Naive B cell (primary cell): ENCODE results near the gene SDC1. TPM values are rescaled to one million over a fixed set of nuclear protein-coding genes. Genes with fewer than 3 reads are reported as not detected.

Source experiments
- ATAC-seq, 2 donors: fragments of 150-1000 bp; cut with Tn5 transposase; 2 replicates each; pipeline ENCODE4 v1.10.0; 2021; ENCODE audit warnings: low read depth in 2 of 2, mild to moderate bottlenecking in 2 of 2, moderate library complexity in 2 of 2
- DNase-seq: peaks from one replicate; pipeline ENCODE4 v3.0.0; 2022
- H3K27ac Mint-ChIP-seq, 6 donors: one replicate each; pipeline ENCODE4 v1.8.0; 2020 to 2022; ENCODE audit warnings: mild to moderate bottlenecking in 6 of 6, mixed read lengths in 6 of 6, moderate library complexity in 5 of 6, inconsistent platforms in 2 of 6
- H3K27me3 Mint-ChIP-seq, 3 donors: one replicate each; pipeline ENCODE4 v1.8.0; 2021 to 2022; ENCODE audit warnings: mixed read lengths in 3 of 3, mild to moderate bottlenecking in 1 of 3
- H3K36me3 Mint-ChIP-seq, 2 donors: one replicate each; pipeline ENCODE4 v1.8.0; 2020 to 2022; ENCODE audit warnings: mixed read lengths in 2 of 2, inconsistent platforms in 1 of 2, mild to moderate bottlenecking in 1 of 2
- H3K4me1 Mint-ChIP-seq, 3 donors: one replicate each; pipeline ENCODE4 v1.8.0; 2020 to 2022; ENCODE audit warnings: mixed read lengths in 3 of 3, inconsistent platforms in 1 of 3, mild to moderate bottlenecking in 1 of 3, moderate library complexity in 1 of 3
- H3K4me3 Mint-ChIP-seq, 8 donors: one replicate each; pipeline ENCODE4 v1.8.0; 2020 to 2022; ENCODE audit warnings: mild to moderate bottlenecking in 8 of 8, mixed read lengths in 8 of 8, moderate library complexity in 8 of 8, inconsistent platforms in 2 of 8
- H3K9me3 Mint-ChIP-seq, 7 donors: one replicate each; pipeline ENCODE4 v1.8.0; 2020 to 2022; ENCODE audit warnings: mixed read lengths in 7 of 7, mild to moderate bottlenecking in 5 of 7, inconsistent platforms in 2 of 7, moderate library complexity in 1 of 7
- polyA plus RNA-seq, 6 donors: library from polyadenylated mRNA; unstranded; fragments of 300-500 nt; fragmentation: Illumina TruSeq; gene quantifications; one replicate each; pipeline ENCODE4 v1.2.3, GENCODE V29; 2021; ENCODE audit warnings: low read depth in 6 of 6

Gene SDC1
- polyA plus RNA-seq, 6 donors from 2014 or later: not detected

DNA sequence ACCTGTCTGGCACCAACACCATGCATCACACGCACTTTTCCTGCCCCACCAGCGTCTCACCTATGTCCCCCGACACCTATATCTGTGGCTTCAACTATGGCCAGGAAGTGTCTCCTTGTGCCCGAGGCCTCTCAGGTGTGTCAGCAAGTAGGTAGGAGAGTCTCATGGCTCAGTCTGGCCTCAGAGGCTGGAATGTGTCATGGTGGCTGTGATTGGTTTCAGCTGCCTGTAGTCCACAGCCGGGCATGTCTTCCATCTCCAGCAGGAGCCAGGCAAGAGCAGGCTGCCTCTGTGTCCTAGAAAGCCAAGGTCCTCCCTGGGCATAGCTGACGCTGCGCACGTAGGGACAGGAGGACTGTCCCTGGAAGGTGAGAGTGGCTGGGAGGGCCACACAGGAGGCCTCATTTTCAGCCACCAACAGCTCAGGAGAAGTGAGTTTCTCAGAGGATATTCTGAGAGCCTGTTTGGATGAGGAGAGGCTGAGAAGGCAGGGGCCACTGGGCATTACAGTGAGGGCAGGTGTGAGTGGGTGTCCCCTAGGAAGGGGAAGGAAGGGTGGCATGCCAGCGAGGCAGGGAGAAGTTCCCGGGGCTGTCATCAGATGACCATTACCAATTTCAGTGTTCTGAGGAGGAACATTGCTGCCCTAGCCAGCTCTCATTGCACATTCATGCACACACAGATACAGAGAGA lies 47.2 kb downstream of the SDC1 start:
- Mint-ChIP-seq H3K27ac (no peak overlapping the region), H3K9me3 (no peaks in the 10 kb centered on the region)

GRCh38 chr2:20176760-20177159 lies 48.2 kb downstream of the SDC1 start:
- no peak for ATAC-seq
- Mint-ChIP-seq H3K4me3 (no peak overlapping the region), H3K4me1 (no peaks in the 10 kb centered on the region), H3K36me3 (no peaks in the 10 kb centered on the region), H3K27ac (no peak overlapping the region), H3K27me3 (peaks cover 0 to 16% (median 3%) of the 10 kb centered on the region in 3 donors), H3K9me3 (no peaks in the 10 kb centered on the region)
- no peak for DNase-seq

More for the DNA sequence above, 47.2 kb downstream of the SDC1 start:
- Mint-ChIP-seq H3K36me3 (no peaks in the 10 kb centered on the region), H3K4me3 (peak overlapping the region in 1 of 8 donors; percentile 42), H3K4me1 (no peaks in the 10 kb centered on the region), H3K27me3 (peaks cover 0 to 17% (median 4%) of the 10 kb centered on the region in 3 donors)
- DNase-seq: no peak
- ATAC-seq: no peak

DNA sequence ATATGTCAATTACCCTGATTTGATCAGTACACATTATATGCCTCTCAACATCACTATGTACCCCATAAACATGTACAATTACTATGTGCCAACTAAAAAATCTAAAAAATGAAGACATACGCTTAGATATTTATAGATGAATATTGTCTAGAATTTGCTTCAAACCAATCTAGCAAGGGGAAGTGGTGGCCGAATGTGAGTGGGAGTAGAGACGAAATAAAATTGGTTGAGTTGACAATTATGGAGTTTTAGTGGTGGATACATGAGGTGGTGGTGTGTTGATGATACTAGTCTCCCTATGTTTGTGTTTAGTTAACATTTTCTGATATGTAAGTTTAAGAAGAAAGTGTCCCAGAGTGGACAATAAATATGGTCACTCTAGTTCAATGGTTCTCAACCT lies 49.0 kb downstream of the SDC1 start:
- DNase-seq (no peak), ATAC-seq (no peak)
- Mint-ChIP-seq H3K27ac (no peak overlapping the region), H3K9me3 (no peaks in the 10 kb centered on the region), H3K4me1 (no peaks in the 10 kb centered on the region), H3K27me3 (peaks cover 0 to 18% (median 0%) of the 10 kb centered on the region in 3 donors), H3K36me3 (no peaks in the 10 kb centered on the region), H3K4me3 (no peak overlapping the region)

- H3K27me3 Mint-ChIP-seq: peaks cover 0 to 18% (median 0%) of the 10 kb centered on the region in 3 donors
- no peaks in the 10 kb centered on the region for H3K36me3 Mint-ChIP-seq
- H3K27ac Mint-ChIP-seq: no peak overlapping the region
- ATAC-seq (no peak), DNase-seq (no peak)
- H3K4me3 Mint-ChIP-seq: no peak overlapping the region
- H3K9me3 Mint-ChIP-seq: no peaks in the 10 kb centered on the region
- H3K4me1 Mint-ChIP-seq: no peaks in the 10 kb centered on the region
These were observed 49.7 kb downstream of the SDC1 start for GRCh38 chr2:20175267-20175666.

- DNase-seq (no peak), ATAC-seq (no peak)
- Mint-ChIP-seq H3K27ac (no peak overlapping the region), H3K9me3 (no peaks in the 10 kb centered on the region), H3K4me1 (no peaks in the 10 kb centered on the region), H3K4me3 (peak overlapping the region in 1 of 8 donors; percentile 47), H3K36me3 (no peaks in the 10 kb centered on the region), H3K27me3 (peaks cover 0 to 18% (median 0%) of the 10 kb centered on the region in 3 donors)
These were observed 50.5 kb downstream of the SDC1 start for GRCh38 chr2:20174410-20174809.

GRCh38 chr2:20173496-20174402 lies 51.2 kb downstream of the SDC1 start:
- Mint-ChIP-seq H3K36me3 (no peaks in the 10 kb centered on the region), H3K4me1 (no peaks in the 10 kb centered on the region), H3K27me3 (peaks cover 0 to 18% (median 0%) of the 10 kb centered on the region in 3 donors), H3K27ac (no peak overlapping the region), H3K4me3 (peak overlapping the region in 1 of 8 donors; percentile 47), H3K9me3 (no peaks in the 10 kb centered on the region)
- DNase-seq (no peak), ATAC-seq (no peak)

GRCh38 chr2:20173064-20173463 lies 51.9 kb downstream of the SDC1 start:
- ATAC-seq (no peak), DNase-seq (no peak)
- no peaks in the 10 kb centered on the region for H3K4me1 Mint-ChIP-seq
- no peak overlapping the region for H3K27ac Mint-ChIP-seq
- no peaks in the 10 kb centered on the region for H3K36me3 Mint-ChIP-seq
- H3K4me3 Mint-ChIP-seq: no peak overlapping the region
- peaks cover 0 to 24% (median 0%) of the 10 kb centered on the region in 3 donors for H3K27me3 Mint-ChIP-seq
- H3K9me3 Mint-ChIP-seq: no peaks in the 10 kb centered on the region

GRCh38 chr2:20172273-20173055 lies 52.5 kb downstream of the SDC1 start:
- H3K9me3 Mint-ChIP-seq: no peaks in the 10 kb centered on the region
- no peak overlapping the region for H3K27ac Mint-ChIP-seq
- no peaks in the 10 kb centered on the region for H3K36me3 Mint-ChIP-seq
- ATAC-seq: no peak
- H3K27me3 Mint-ChIP-seq: peaks cover 0 to 24% (median 0%) of the 10 kb centered on the region in 3 donors
- no peak for DNase-seq
- no peaks in the 10 kb centered on the region for H3K4me1 Mint-ChIP-seq
- no peak overlapping the region for H3K4me3 Mint-ChIP-seq

DNA sequence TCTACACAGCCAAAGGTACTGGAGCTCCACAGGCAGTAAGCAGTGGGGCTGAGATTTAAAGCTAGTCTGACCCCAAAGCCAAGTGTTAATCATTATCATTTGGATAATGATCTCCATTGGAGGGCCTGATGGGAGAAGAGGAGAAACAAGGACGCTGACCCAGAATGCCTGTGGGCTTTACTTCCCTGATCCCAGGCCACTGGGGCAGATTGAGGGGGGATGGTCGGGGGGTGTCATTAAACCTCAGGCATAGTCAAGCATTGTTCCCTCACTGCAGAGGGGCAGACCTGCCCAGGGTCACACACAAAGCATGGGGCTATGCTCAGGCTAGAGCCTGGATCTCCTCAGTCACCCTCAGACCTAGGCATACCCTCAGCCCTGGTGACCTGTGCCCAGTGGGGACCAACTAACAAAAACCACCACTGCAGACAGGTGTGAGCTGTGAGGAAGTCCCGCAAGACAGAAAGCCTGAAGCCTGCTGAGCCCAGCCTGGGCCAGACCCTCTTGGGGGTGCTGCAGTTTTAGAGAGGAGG lies 53.4 kb downstream of the SDC1 start:
- Mint-ChIP-seq H3K27me3 (peaks cover 0 to 24% (median 0%) of the 10 kb centered on the region in 3 donors), H3K9me3 (no peaks in the 10 kb centered on the region), H3K4me3 (no peak overlapping the region), H3K4me1 (no peaks in the 10 kb centered on the region), H3K27ac (no peak overlapping the region), H3K36me3 (no peaks in the 10 kb centered on the region)
- ATAC-seq (no peak), DNase-seq (no peak)

- Mint-ChIP-seq H3K4me3 (no peak overlapping the region), H3K9me3 (no peaks in the 10 kb centered on the region), H3K36me3 (no peaks in the 10 kb centered on the region), H3K27me3 (peaks cover 0 to 20% (median 0%) of the 10 kb centered on the region in 3 donors), H3K4me1 (no peaks in the 10 kb centered on the region), H3K27ac (no peak overlapping the region)
- ATAC-seq: no peak
- DNase-seq: no peak
These were observed 54.2 kb downstream of the SDC1 start for GRCh38 chr2:20170704-20171250.

DNA sequence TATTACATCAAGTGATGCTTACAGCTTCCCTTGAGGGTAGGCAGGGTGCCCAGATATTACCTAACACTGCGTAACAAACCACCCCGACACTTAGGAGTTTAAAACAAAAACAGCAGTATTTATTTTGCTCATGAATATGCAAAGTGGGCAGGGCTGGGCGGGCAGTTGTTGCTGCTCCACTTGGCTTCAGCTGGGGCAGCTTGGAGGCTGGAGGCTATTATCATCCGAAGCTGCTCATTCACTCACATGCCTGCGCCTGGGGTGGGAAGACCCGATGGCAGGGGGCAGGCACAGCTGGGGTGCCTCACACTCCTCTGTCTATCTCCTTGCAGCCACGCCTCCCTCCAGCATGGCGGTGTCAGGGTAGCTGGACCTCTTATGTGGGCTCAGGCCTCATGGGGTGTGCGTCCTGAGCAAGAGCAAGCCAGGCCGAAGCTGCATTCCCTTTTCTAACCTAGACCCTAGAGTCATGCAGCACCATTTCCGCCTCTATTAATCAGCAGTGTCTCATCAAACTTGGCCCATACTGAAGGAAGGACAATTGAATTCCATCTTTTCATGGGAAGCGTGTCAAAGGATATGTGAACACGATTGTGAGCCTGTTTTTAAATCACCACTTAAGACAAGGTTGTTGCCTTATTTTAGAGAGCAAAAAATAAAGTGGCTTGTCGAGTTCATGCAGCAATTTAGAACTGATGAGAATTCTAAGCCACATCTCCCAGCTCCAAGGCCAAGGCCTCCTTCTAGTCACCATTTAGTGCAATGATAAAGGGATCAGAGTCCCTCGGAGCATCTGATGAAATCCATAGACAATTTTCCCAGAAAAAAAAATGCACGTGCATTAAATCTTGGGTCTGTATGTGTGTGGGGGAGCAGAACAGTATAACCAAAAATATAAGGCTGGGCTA lies 54.9 kb downstream of the SDC1 start:
- Mint-ChIP-seq H3K27me3 (peaks cover 0 to 19% (median 0%) of the 10 kb centered on the region in 3 donors), H3K27ac (no peak overlapping the region), H3K4me3 (no peak overlapping the region), H3K9me3 (no peaks in the 10 kb centered on the region), H3K4me1 (no peaks in the 10 kb centered on the region), H3K36me3 (no peaks in the 10 kb centered on the region)
- DNase-seq (no peak), ATAC-seq (no peak)
